Measurements from ENCODE around the gene CRLF1.
"Not testable (repeated sequence)": the region's sequence is repeated elsewhere in the genome, so short reads cannot be mapped to it uniquely, and the experiment has no call there.

The CRLF1 gene

GRCh38 chr19:18608102-18608804 lies 1.7 kb upstream of the CRLF1 start:
- DNase-seq: no peak

DNA sequence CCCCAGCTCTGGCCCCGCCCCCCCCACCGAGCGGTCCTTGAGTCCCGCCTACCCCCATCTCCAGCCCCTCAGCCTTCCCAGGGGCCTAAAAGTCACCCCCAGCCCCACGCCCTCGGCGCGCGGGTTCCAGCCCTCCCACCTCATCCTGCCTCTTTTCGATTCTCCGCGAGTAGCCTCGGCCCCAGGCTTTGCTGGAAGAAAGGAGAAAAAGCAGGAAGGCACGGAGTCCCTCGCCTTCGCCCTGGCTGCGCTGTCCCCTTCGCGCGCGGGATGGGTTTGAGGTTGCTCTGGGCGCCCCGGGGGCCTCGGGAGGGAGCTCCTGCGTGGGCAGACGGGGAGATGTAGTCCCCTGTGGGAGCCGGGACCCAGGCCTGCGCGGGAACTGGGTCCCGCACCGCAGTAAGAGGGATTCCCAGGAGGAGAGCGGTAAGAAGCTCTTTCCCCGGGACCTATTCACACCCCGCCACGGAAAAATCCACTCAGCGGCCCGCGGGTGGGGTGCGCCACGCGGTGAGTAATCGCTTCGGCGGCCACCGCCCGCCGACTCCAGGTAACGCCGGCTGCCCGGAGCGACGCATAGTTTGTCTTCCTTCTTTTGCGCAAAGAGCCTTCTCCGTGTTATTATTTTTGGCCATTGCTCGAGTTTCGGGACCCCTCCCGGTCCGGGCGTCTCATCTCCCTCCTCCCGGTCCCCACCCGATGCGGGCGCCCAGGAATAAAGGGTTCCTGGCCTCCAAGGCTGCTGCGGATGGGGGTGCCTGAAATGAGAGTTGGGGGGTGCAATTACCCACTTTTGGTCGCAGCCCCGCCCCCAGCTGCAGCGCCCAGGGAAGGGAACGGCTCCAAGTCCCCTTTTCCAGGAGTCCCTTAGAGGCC lies 865 bp upstream of the CRLF1 start:
- no peak for DNase-seq

- DNase-seq: no peak
Measured at GRCh38 chr19:18605546-18606280, 886 bp downstream of the CRLF1 start.

DNA sequence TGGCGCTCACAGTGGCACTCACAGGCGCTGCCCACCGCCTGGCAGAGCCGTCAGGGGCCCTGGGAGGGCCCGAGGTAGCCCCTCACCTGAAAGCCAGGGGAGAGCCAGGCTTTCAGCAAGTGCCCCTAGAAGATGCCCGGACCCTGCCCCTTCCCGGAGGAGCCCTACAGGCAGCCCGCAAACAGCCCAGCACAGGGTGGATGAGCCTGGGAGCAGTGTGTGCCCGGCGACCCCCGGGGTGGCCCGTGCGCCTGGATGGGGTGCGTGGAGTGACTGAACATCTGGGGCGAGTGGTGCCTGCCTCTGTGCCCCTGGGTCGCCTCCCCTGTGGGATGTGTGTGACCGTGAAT lies 1.4 kb downstream of the CRLF1 start:
- DNase-seq: no peak

- DNase-seq: no peak
Measured at GRCh38 chr19:18604820-18605159, 1.8 kb downstream of the CRLF1 start.

GRCh38 chr19:18603958-18604819 lies 2.4 kb downstream of the CRLF1 start:
- no peak for DNase-seq

GRCh38 chr19:18603255-18603957 lies 3.2 kb downstream of the CRLF1 start:
- DNase-seq: no peak

DNA sequence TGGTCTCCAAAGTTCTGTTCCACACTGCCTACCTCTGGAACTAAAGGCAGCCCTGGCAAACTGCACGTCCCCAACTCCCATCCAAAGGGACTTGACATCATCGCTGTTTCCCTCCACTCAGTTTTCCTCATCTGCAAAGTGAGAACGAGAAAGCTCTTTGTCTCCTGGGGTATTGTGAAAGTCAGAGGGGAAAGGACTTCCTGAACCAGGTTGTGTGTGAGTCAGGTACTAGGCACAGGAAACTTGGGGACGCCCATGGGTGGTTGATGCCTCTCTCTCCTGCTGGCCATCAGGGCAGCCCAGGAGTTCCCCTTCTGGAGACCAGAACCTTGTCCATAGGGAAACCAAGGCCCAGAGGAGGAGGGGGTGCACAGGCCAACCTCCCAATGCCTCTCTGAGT lies 4.7 kb downstream of the CRLF1 start:
- DNase-seq: no peak

GRCh38 chr19:18600692-18601397 lies 5.8 kb downstream of the CRLF1 start:
- not testable (repeated sequence) for DNase-seq

DNA sequence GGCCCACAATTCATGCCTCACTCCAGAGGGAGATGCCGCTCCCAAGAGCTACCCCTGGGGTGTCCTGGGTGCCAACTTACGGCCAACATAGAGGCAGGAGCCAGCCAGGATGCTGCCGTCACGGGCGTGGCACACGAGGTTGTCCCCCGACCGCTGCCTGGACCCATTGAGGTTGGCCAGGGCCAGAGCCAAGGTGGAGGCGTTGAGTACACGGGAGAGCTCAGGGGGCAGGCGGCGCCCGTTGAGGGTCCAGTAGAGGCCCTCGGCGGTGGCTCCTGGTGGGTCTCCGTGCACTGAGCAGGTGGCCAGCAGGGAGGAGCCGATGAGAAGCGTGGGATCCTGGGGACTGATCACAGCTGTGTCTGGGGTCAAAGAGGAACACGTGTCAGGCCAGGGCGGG lies 7.1 kb downstream of the CRLF1 start:
- no peak for DNase-seq

- DNase-seq: no peak
Measured at GRCh38 chr19:18597809-18598660, 8.6 kb downstream of the CRLF1 start.

DNA sequence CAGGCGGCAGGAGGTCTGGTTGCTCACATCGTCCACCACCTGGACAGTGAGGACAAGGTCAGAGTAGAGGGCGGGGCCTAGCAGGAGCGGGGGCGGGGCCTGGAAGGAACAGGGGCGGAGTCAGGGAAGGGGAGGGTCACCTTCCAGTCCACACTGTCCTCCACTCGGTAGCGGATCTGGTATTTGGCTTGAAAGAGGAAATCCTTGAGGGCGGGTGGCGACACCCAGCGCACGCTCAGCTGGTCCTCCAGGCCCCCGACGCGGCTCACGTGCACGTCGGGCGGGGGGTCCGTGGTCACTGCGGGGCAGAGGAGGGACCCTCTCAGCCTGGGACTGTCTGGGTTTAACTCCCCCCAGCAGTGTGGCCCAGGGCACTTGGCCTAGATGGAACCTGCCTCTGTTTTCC lies 9.8 kb downstream of the CRLF1 start:
- no peak for DNase-seq

- DNase-seq: no peak
Measured at GRCh38 chr19:18595475-18595874, 11.1 kb downstream of the CRLF1 start.

GRCh38 chr19:18594824-18595373 lies 11.7 kb downstream of the CRLF1 start:
- DNase-seq: no peak

DNA sequence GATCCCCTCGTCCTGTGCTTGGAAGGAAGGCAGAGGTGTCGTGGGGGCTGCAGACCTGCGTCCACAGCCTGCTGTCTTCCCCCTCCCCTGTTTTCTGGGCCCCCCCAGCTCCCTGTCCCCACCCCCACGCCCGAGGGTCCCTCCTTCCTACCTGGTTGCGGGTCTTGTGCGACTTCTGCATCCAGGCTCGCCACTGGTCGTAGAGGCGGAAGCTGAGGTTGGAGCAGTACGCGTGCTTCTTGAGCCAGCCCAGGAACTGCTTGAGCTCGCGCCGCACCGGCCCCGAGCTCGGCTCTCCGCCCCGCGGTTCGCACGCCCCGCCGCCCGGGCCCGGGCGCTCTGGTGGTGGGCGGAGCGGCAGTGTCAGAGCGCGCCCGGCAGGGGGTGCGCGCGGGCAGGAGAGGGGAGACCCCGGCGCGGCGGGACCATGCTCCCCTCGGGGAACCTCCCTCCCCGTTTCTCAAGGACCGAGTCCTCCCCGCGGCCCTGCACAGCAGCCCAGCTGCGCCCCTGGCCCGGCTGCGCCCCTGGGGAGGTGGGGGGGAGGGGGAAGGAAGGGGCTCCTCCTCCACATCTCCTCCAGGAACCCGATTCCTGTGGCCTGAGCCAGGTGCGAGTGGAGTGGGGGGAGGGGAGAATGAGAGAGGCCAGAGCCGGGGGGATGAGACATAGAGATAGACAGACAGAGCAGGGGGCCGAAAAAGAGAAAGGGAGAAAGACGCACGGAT lies 12.3 kb downstream of the CRLF1 start:
- no peak for DNase-seq

- no peak for DNase-seq
Measured at GRCh38 chr19:18593367-18594095, 13.1 kb downstream of the CRLF1 start.

- not testable (repeated sequence) for DNase-seq
Measured at GRCh38 chr19:18592732-18593131, 13.9 kb downstream of the CRLF1 start.

GRCh38 chr19:18591735-18592385 lies 14.7 kb downstream of the CRLF1 start:
- DNase-seq: no peak

Measured in DMS79 (cell line).